ENCODE results near the gene NDUFS6.
"Not testable (repeated sequence)": the region's sequence is repeated elsewhere in the genome, so short reads cannot be mapped to it uniquely, and the experiment has no call there.

NDUFS6 gene

GRCh38 chr5:1783216-1783554 is 18.0 kb upstream of the NDUFS6 start:
- no peak for DNase-seq (ENCODE audit: low spot score)

DNA sequence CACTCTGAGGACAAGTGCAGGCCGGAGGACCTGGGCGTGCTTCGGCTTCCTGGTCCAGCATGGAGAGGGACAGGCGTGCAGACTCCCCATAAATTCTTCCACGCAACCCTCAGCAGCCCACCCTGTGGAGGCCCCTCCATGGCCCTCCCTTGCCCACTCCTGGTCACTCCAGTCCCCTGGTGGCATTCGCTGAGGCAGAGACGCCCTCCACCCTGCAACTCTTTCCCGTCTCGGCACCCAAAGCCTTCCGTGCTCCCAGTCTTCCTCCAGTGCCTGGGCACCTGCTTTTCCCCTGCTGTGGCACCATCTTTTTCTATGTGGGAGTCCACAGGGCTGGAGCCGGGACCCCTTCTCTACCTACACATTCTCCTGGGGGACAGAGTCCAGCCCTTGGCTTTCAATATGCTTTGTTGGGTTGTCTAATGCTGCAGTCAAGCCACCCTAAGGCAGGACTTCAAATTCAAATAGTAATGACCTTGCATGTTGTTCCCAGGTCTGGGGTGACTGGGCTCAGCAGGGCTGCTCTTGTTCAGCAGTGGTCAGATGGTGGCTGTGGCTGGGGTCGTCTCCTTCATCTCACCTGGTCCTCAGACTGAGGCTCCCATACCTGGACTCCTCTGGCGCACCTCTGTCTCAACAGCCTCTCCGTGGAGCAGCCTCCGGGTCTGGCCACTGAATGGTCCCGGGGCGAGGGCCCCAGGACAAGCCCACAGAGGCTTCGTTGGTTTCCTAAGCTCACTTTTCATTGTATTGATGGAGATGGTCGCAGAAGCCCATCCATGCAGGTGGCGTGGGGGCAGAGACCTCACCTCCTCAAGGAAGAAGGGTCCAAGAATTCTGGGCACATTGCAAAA is 16.8 kb upstream of the NDUFS6 start:
- no peak for DNase-seq (ENCODE audit: low spot score)

DNA sequence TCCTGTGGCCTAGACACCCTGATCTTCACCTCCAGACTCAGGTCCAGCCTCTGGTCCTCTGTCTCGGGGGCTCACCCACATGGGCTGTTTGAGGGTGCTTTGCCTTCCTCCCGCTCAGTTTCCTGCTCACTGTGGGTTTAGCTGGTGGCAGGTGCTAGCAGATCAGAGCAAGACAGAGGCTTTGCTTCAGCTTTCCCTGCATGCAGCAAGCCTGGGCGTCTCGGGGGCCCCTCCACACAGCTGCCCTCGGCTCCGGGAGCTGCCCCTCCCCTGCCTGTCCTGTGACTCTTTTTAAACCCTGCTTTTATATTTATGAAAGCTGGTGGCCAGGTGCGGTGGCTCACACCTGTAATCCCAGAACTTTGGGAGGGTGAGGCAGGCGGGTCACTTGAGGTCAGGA is 16.1 kb upstream of the NDUFS6 start:
- no peak for DNase-seq (ENCODE audit: low spot score)

DNA sequence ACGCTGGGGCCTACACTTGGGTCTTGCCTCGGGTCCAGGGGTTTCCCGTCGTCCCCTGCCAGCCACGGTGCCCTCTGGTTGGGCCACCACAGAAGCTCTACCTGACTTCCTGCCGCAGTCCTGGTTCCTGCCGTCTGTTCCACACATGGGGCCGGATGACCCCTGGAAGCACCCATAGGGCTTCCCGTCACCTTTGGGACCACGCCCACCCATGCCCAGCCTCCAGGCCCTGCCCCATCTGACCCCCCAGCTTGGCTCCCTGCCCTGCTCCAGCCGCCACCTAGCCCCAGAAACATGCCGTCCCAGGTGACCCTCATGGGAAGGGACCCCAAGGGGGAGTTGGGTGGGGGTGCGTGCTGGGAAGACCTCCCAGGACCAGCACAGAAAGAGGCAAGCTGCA is 15.2 kb upstream of the NDUFS6 start:
- DNase-seq (ENCODE audit: low spot score): no peak

- no peak for DNase-seq (ENCODE audit: low spot score)
Observed at GRCh38 chr5:1786621-1787471, 14.4 kb upstream of the NDUFS6 start.

- DNase-seq (ENCODE audit: low spot score): no peak
Observed at GRCh38 chr5:1787472-1788047, 13.6 kb upstream of the NDUFS6 start.

DNA sequence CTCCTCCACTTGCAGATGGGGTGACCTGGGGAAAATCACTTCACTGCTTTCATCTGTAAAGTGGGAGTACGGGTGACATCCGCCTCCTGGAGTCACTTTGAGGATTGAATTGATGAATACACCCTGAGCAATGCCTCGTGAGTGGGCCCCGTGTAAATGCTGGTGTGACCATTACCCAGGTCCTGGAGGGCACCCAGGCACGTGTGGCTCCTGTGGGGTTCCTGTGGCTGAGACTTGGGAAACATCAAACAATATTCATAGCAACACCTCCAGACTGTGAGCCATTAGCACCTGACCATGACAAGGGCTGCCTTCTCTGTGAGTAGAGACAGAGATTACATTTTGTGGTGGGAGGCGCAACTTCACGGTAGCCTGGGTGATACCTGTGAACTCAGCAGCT is 13.0 kb upstream of the NDUFS6 start:
- DNase-seq (ENCODE audit: low spot score): no peak

GRCh38 chr5:1788828-1789227 is 12.4 kb upstream of the NDUFS6 start:
- no peak for DNase-seq (ENCODE audit: low spot score)

GRCh38 chr5:1789438-1789833 is 11.8 kb upstream of the NDUFS6 start:
- not testable (repeated sequence) for DNase-seq (ENCODE audit: low spot score)

GRCh38 chr5:1789834-1790471 is 11.3 kb upstream of the NDUFS6 start:
- no peak for DNase-seq (ENCODE audit: low spot score)

DNA sequence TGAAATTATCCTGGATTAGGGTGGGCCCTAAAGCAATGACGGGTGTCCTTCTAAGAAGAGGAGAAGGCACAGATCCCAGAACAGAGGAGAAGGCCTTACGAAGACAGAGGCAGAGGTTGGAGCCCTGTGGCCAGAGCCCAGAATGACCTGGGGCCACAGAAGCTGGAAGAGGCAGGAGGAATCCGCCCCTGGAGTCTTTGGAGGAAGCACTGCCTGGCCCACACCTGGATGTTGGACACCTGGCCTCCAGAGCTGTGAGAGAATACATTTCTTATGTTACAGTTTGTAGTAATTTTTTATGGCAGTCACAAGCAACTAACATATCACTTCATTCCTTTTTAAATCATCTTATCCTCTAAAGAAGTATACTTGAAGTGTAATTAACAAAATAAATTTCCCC is 10.0 kb upstream of the NDUFS6 start:
- no peak for DNase-seq (ENCODE audit: low spot score)

DNA sequence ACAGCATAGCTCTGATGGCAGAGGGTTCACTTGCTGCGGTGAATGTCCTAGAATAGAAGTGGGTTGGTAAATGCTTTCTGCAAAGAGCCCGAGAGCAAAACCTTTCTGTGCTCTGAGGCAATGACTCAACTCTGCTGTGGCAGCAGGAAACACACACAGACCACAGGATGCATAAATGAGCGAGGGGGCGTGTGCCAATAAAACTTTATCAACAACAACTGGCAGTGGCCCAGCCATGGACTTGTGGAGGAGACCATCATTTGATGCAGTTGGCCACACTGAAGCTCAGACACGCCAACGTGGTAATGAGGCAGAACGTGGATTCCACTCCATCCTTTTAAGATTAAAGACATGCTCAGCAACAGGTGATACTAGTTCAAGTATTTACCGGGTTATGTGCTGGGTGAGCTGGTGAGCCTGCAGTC is 8.4 kb upstream of the NDUFS6 start:
- no peak for DNase-seq (ENCODE audit: low spot score)

GRCh38 chr5:1793301-1793740 is 7.9 kb upstream of the NDUFS6 start:
- DNase-seq (ENCODE audit: low spot score): no peak

DNA sequence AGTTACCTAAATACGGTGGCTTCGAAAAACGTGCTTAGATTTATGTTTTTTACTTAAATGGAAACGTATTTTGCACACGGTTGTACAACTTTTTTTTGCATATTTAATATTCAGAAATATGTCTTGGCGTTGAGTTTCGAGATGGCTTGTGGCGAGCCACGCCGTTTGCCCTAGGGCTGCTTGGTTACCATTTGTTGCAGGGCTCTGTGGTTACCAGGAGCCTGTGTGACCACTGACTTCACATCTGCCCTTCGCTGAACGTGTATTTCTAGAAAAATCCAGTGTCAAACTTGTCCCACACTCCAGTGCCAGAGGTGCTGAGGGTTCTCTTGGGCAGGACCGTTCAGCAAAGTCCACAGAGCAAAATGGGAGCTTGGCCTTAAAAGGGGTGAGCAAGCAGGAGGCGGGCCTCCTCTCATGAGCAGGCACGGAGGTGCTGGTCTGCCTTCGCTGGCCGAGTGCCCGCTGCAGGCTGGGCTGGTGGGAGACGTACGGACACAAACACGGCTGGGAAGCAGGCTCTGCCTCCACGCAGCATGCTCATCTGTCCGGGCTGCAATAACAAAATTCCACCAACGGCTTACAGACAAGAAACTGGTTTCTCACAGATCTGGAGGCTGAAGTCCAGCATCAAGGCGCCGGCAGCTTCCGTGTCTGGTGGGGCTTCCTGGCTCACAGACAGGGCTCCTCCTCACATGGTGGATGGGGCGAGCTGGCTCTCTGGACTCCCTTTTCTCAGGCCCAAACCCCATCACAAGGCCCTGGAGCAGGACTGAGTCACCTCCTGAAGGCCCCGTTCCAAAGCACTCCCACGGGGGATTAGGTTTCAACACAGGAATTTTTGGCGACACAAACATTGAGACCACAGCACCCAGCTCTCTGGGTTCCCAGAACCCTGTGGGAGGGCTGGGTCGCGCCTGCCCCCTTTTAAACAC is 7.0 kb upstream of the NDUFS6 start:
- DNase-seq (ENCODE audit: low spot score): no peak

- no peak for DNase-seq (ENCODE audit: low spot score)
Observed at GRCh38 chr5:1794901-1795290, 6.3 kb upstream of the NDUFS6 start.

DNA sequence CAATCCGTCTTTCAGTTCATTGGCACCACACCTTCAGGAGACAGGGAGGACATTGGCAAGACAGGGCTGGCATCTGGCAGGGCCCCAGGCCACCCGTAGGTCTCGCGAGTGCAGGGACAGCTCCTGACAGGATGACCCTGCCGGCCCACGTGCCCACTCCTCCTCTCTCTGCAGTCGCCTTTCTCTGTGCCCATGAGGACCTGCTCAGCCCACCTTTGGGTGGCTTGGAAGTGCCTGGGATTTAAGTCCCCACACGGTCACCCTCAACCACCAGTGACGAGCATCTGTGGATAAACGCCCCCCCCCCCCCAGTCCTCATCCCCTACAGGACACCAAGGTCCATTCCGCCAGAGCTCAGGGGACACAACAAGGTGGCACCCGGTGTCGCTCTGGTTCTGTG is 5.7 kb upstream of the NDUFS6 start:
- no peak for DNase-seq (ENCODE audit: low spot score)

DNA sequence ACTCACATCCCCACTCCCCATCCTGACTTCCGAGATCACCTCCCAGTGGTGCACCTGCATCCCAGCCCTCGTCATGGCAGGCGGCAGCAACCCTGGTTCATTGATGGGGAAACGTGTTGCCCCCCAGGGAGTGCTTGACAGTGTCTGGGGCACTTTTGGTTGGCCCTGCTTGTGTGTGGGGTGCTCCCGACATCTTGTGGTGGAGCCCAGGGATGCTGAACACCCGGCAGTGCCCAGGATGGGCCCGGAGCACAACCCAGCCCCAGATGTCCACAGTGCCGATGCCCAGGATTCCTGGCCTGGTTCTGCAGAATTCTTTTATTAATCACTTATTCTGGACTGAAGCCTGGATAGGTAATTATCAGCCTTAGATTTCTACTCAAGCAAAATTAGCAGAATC is 5.3 kb upstream of the NDUFS6 start:
- DNase-seq (ENCODE audit: low spot score): no peak

DNA sequence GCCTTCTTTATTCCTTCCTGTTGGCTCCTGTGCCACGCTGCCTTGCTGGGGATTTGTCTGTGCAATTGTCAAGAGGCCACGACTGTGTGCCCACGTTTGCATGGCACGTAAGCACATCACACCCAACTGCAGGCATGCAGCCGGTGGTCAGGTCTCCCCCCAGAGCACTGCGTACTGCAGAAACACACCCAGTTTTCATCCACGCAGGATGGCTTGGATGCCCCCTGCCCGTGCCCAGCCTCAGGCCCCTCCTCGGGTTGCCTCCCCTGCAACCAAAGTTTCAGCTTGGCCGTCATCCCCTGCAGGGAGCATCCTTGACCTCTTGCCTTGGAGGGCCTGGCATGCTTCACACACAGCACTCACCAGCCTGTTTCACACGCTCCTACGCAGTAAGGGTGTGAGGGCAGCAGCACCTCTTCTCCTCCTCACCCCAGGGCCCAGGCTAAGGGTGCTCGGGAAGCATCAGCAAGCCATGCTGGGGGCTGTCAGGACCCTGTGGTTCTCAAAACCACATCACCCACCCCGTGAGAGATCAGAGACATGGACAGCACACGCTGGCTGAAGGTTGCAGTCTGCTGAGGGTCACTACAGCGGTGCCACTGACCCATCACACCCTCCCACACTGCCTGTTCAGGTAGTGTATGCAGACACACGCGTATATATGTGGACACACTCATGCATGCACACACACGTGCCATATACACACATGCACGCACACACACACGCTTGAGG is 4.7 kb upstream of the NDUFS6 start:
- DNase-seq (ENCODE audit: low spot score): no peak

GRCh38 chr5:1797103-1797800 is 4.0 kb upstream of the NDUFS6 start:
- no peak for DNase-seq (ENCODE audit: low spot score)

DNA sequence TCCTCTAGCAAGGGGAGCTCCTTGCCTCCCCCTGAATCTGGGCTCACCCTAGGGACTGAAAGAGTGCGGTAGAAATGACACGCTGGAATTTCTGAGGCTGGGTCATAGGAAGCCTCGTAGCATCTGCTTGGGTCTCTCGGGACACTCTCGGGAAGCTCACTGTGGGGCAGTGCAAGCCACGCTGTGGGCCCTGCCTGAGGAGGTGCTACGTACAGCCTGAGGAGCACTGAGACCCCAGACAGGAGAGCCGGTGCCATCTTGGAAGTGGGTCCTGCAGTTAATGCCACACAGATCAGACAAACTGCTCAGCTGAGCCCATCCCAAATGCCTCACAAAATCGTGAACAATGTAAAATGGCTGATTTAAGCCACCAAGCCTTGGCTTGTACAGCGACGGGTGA is 3.4 kb upstream of the NDUFS6 start:
- DNase-seq (ENCODE audit: low spot score): no peak

All from HuH-7 (cell line).